GM06990 (cell line): ENCODE data around the gene BFSP1.
A peak's percentile ranks its signal among the peaks of the same experiment; 100 is the strongest.

Source experiments
- DNase-seq: peaks from one replicate; pipeline ENCODE4 v3.0.0-alpha.2; 2011; ENCODE audit not compliant: insufficient read length; ENCODE audit errors: extremely low read depth
- H3K27me3 ChIP-seq: replicated peaks from 2 replicates; pipeline ENCODE4 v1.6.0; 2011; ENCODE audit warnings: low read length; ENCODE audit not compliant: control insufficient read depth, insufficient read depth
- H3K36me3 ChIP-seq: 2 replicates; pipeline ENCODE4 v1.5.1; 2011; ENCODE audit warnings: low read length; ENCODE audit not compliant: control insufficient read depth, insufficient read depth
- H3K4me3 ChIP-seq: replicated peaks from 2 replicates; pipeline ENCODE4 v1.5.1; 2011; ENCODE audit warnings: low read depth, mild to moderate bottlenecking, control low read depth, low read length
- CTCF ChIP-seq: IDR thresholded peaks from 2 replicates; pipeline ENCODE4 v1.5.1; 2011; ENCODE audit warnings: low read length, control low read depth, mild to moderate bottlenecking, inconsistent platforms; ENCODE audit not compliant: insufficient read depth, poor library complexity, severe bottlenecking

The BFSP1 gene

GRCh38 chr20:17541996-17542395 lies 10.8 kb upstream of the BFSP1 start:
- TF ChIP-seq CTCF: no peak
- DNase-seq: no peak
- H3K36me3 ChIP-seq: no peaks in the 10 kb centered on the region
- no peak overlapping the region for H3K4me3 ChIP-seq
- peaks cover 1% of the 10 kb centered on the region; the same call in 1 of the 2 replicates for H3K27me3 ChIP-seq

GRCh38 chr20:17541596-17541995 lies 10.4 kb upstream of the BFSP1 start:
- DNase-seq: no peak
- Histone ChIP-seq H3K36me3 (no peaks in the 10 kb centered on the region), H3K4me3 (no peak overlapping the region), H3K27me3 (peaks cover 1% of the 10 kb centered on the region; the same call in 1 of the 2 replicates)
- TF ChIP-seq CTCF: no peak

GRCh38 chr20:17538517-17539170 lies 7.5 kb upstream of the BFSP1 start:
- TF ChIP-seq CTCF: no peak
- peak; percentile 55 for DNase-seq
- Histone ChIP-seq H3K27me3 (no peaks in the 10 kb centered on the region; the same call in 1 of the 2 replicates), H3K36me3 (no peaks in the 10 kb centered on the region), H3K4me3 (no peak overlapping the region)

- no peak for TF ChIP-seq CTCF
- H3K27me3 ChIP-seq: no peaks in the 10 kb centered on the region; the same call in 1 of the 2 replicates
- no peaks in the 10 kb centered on the region for H3K36me3 ChIP-seq
- no peak overlapping the region for H3K4me3 ChIP-seq
- DNase-seq: no peak
These were observed 6.8 kb upstream of the BFSP1 start for GRCh38 chr20:17537959-17538358.

GRCh38 chr20:17536944-17537444 lies 5.8 kb upstream of the BFSP1 start:
- peak; percentile 82 for TF ChIP-seq CTCF
- peak; percentile 44 for DNase-seq
- H3K36me3 ChIP-seq: no peaks in the 10 kb centered on the region
- no peaks in the 10 kb centered on the region; the same call in 1 of the 2 replicates for H3K27me3 ChIP-seq
- no peak overlapping the region for H3K4me3 ChIP-seq
